AG04449 (cell line): ENCODE data around the gene DUS3L.
"Not testable (repeated sequence)": the region's sequence is repeated elsewhere in the genome, so short reads cannot be mapped to it uniquely, and the experiment has no call there.

Experiments
- CTCF ChIA-PET: fragments of 350-600 bp; formaldehyde crosslinking; extraction: SDS; loops from one replicate; lab custom pipeline; 2021; ENCODE audit warnings: antibody characterized with exemption; lab: Yijun Ruan, JAX
- POLR2A ChIA-PET: fragments of 400-600, 350-600 bp; formaldehyde crosslinking; extraction: SDS; loops from one replicate; lab custom pipeline; 2020; ENCODE audit warnings: antibody characterized with exemption, inconsistent platforms; lab: Yijun Ruan, JAX
- DNase-seq: peaks from one replicate; pipeline ENCODE4 v3.0.0-alpha.2; 2010; ENCODE audit warnings: low read depth, low spot score
- H3K4me3 ChIP-seq: 2 replicates; pipeline ENCODE4 v1.5.1; 2011; ENCODE audit warnings: low read depth, mild to moderate bottlenecking, control low read depth, low read length
- CTCF ChIP-seq: IDR thresholded peaks from one replicate; pipeline ENCODE4 v1.5.1; 2011; ENCODE audit warnings: mild to moderate bottlenecking, moderate library complexity, low read length, control low read depth, inconsistent platforms; ENCODE audit not compliant: insufficient read depth; ENCODE audit errors: missing control alignments

DUS3L gene

GRCh38 chr19:5784581-5785147 is 6.3 kb downstream of the DUS3L start, which contains the start of gene PRR22:
TSS of gene PRR22 (minus strand) at chr19:5784746. CDS start at chr19:5784660, 86 bp downstream.
- H3K4me3 ChIP-seq: no peak within 1 kb of the TSS
- ChIA-PET POLR2A (no interaction called here), CTCF (interaction anchor here (2.0 kb wide), 1 partner anchor 10 kb away, joined by 8 read pairs; no protein-coding TSS in a partner anchor)
- no peak for TF ChIP-seq CTCF
- DNase-seq: no peak

GRCh38 chr19:5782945-5783919 is 7.7 kb downstream of the DUS3L start:
- no peak for TF ChIP-seq CTCF
- POLR2A ChIA-PET: interaction anchor here (0.5 kb wide), 1 partner anchor 100 kb away, joined by 3 read pairs; no protein-coding TSS in a partner anchor
- DNase-seq: no peak
- no peak overlapping the region for H3K4me3 ChIP-seq
- CTCF ChIA-PET: interaction anchor here (1.8 to 2.0 kb wide), 2 partner anchors 9 to 21 kb away, joined by 5 to 8 read pairs; no protein-coding TSS in a partner anchor

GRCh38 chr19:5782322-5782721 is 8.6 kb downstream of the DUS3L start:
- H3K4me3 ChIP-seq: no peak overlapping the region
- TF ChIP-seq CTCF: no peak
- POLR2A ChIA-PET: interaction anchor here (0.5 to 0.6 kb wide), 2 partner anchors 8 to 101 kb away, joined by 3 to 4 read pairs; no protein-coding TSS in a partner anchor
- CTCF ChIA-PET: interaction anchor here (1.8 to 2.6 kb wide), 3 partner anchors 12 to 22 kb away, joined by 5 to 7 read pairs (median 7); no protein-coding TSS in a partner anchor
- no peak for DNase-seq

- CTCF ChIA-PET: interaction anchor here (1.1 to 2.6 kb wide), 3 partner anchors 12 to 23 kb away, joined by 3 to 7 read pairs (median 7); no protein-coding TSS in a partner anchor
- POLR2A ChIA-PET: interaction anchor here (1.7 kb wide), 1 partner anchor 61 kb away, joined by 5 read pairs; the partner anchor contains the start of genes CATSPERD and LONP1
- H3K4me3 ChIP-seq, DNase-seq: not testable (repeated sequence)
These were observed 10.0 kb downstream of the DUS3L start for GRCh38 chr19:5780916-5781315.

GRCh38 chr19:5778402-5778801 is 12.6 kb downstream of the DUS3L start:
- POLR2A ChIA-PET: no interaction called here
- no peak overlapping the region for H3K4me3 ChIP-seq
- no peak for TF ChIP-seq CTCF
- CTCF ChIA-PET: no interaction called here
- no peak for DNase-seq

GRCh38 chr19:5775668-5776309 is 15.2 kb downstream of the DUS3L start:
- no peak for DNase-seq
- POLR2A ChIA-PET: no interaction called here
- no peak overlapping the region for H3K4me3 ChIP-seq
- no peak for TF ChIP-seq CTCF
- CTCF ChIA-PET: interaction anchor here (0.8 to 2.7 kb wide), 6 partner anchors 8 to 247 kb away, joined by 3 to 20 read pairs (median 5); no protein-coding TSS in a partner anchor
